ENCODE data around the gene PLEKHG4.
A peak's percentile ranks its signal among the peaks of the same experiment; 100 is the strongest.

The PLEKHG4 gene, protein sequence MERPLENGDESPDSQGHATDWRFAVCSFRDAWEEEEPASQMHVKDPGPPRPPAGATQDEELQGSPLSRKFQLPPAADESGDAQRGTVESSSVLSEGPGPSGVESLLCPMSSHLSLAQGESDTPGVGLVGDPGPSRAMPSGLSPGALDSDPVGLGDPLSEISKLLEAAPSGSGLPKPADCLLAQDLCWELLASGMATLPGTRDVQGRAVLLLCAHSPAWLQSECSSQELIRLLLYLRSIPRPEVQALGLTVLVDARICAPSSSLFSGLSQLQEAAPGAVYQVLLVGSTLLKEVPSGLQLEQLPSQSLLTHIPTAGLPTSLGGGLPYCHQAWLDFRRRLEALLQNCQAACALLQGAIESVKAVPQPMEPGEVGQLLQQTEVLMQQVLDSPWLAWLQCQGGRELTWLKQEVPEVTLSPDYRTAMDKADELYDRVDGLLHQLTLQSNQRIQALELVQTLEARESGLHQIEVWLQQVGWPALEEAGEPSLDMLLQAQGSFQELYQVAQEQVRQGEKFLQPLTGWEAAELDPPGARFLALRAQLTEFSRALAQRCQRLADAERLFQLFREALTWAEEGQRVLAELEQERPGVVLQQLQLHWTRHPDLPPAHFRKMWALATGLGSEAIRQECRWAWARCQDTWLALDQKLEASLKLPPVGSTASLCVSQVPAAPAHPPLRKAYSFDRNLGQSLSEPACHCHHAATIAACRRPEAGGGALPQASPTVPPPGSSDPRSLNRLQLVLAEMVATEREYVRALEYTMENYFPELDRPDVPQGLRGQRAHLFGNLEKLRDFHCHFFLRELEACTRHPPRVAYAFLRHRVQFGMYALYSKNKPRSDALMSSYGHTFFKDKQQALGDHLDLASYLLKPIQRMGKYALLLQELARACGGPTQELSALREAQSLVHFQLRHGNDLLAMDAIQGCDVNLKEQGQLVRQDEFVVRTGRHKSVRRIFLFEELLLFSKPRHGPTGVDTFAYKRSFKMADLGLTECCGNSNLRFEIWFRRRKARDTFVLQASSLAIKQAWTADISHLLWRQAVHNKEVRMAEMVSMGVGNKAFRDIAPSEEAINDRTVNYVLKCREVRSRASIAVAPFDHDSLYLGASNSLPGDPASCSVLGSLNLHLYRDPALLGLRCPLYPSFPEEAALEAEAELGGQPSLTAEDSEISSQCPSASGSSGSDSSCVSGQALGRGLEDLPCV

DNA sequence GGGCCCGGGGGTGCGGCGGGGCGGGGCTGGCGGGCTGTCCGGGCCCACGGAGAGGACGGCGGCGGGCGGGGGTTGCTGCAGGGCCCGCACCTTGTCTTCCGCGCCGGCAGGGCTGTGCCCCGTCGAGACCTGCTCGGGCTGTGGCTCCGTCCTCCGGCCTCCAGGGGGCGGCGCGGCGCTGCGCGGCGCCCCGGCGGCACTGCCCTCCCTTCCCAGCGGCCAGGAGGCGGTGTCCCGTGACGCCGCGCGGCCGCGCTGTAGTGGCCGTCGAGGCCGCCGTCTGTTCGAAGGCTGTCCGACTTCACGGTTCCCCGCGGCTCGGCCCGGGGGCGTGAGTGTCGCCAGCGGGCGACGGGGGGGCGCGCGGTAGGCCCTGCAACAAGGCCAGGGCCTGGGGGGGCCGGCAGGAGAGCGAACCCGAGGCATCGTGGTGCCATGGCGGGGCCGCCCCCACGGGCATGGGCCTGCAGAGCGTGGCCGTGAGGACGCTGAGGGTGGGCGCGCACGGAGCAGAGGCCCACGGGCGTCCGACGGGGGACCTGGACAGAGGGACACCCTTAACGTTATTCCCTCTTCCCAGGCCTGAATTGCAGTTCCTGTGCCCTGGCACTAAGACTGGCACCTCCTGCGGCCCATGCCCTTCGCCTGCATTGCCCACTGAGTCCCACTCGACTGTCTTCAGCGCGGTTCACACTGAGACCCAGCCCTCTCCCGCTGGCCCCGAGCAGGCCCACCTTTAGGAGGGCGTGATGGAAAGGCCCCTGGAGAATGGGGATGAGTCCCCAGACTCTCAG lies at the start of gene PLEKHG4:
PLEKHG4 (plus strand) TSS at position 237 of the 794 bp plus-strand sequence; CDS start at position 750, 513 bp downstream.
- no peak for TF ChIP-seq JUND (IDR thresholded peaks at IDR 0.05; ENCODE audit: low read depth)
- DNase-seq (ENCODE audit: low read depth in 1 of 2, low spot score in 1 of 2) = peak; percentile 88 to 89
- in situ Hi-C loops (cut with HindIII; ENCODE audit: low pct_unique_long_range_greater_than_20kb, low sequenced_read_pairs) = no loop called here

DNA sequence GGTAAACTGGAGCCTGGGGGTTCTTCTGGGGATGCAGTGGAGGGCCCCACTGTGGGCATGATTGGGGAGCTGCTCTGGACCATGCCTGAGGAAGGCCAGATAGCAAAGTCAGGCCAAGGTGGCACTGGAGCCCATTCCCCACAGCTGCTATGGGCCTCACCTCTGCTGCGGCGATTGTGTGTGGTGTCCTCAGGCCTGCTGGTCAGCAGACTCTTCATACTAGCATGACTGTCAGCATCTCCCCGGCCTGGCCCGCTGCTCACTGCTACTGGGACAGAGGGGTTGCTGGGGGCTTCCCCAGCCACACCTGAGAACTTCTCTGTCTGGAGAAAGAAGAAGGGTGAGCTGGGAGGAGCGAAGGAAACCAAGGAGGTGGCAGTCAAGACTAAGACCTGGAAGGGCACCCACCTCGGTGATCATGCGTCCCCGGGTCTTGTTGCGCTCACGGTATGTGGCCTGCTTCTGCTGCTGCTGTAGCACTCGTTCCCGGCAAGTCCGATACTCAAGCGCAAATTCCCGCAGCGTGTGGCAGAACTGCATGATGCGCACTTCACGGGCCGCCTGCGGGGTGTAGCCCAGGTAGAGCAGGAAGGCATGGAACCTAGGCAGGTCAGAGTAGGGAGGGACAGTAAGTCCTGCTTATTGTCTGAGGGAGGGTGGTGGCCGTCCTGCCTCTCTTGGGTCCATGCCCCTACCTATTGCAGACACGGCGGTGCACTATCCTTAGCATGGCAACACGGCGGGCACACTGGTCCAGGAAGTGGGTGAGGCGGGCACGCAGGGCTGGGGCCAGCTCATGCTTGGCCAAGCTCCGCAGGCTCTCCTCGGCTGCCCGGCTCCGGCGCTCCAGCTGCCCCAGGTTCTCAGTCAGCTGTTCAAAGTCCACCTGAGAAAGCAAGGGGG lies 49.2 kb upstream of the PLEKHG4 start:
- TF ChIP-seq JUND (IDR thresholded peaks at IDR 0.05; ENCODE audit: low read depth) = no peak
- in situ Hi-C loops (cut with HindIII; ENCODE audit: low pct_unique_long_range_greater_than_20kb, low sequenced_read_pairs) = no loop called here
- DNase-seq (ENCODE audit: low read depth in 1 of 2, low spot score in 1 of 2) = no peak

DNA sequence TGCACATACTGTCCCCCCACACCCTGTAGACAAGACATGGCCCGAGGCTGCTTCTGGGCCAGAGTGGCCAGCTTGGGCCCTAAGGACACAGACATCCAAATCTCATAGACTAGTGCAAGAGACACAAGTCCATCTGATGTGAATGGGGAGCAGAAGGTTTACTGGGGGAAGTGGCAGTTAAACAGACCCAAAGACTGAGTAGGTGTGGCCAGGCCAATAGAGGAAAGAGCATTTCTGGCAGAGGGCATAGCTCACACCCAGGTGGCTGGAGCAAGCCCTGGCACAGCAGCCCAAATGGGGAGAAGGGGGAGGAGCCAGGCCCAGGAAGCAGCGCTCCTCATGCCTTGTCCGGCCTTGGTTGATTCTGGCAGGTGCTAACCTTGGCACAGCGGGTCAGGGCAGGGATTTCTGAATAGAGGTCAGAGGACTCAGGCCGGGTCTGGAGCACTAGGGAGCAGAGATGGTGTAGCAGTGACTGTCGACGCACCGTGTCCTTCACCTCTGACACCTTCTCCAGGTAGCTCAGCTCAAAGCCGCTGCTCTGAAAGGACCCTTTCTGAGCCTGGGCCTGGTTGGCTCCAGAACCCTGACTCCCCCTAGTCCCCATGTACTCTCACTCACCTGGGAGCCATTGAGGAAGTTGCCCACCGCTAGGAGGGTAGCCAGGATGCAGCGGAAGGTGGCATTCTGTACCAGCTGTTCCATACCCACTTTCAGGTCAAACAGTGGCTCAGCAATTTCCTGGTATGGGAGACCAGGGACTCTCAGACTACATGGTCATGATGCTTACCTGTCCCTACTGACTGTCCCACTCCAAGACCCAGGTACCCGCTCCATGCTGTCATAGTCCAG lies 48.3 kb upstream of the PLEKHG4 start:
- no peak for DNase-seq (ENCODE audit: low read depth in 1 of 2, low spot score in 1 of 2)
- in situ Hi-C loops (cut with HindIII; ENCODE audit: low pct_unique_long_range_greater_than_20kb, low sequenced_read_pairs) = no loop called here
- TF ChIP-seq JUND (IDR thresholded peaks at IDR 0.05; ENCODE audit: low read depth) = no peak

DNA sequence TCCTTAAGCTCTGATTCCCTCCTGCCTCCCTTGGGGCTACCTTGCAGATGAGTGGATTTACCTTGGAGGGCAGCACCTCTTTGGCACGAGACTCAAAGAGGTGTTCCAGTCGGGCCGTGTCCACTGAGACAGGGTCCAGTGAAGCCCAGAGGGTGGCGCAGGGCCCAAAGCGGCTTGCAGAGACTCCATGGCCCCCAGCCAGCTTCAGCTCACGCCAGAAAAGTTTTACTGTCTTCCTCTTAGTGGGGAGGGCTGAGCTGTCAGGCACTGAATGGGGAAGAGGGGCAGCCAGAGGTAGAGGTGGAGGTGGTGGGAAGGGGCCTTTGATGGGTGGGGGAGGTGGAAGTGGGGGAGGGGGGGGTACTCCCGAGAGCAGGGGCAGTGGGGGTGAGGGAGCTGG lies 45.7 kb upstream of the PLEKHG4 start:
- DNase-seq (ENCODE audit: low read depth in 1 of 2, low spot score in 1 of 2) = no peak
- no peak for TF ChIP-seq JUND (IDR thresholded peaks at IDR 0.05; ENCODE audit: low read depth)
- in situ Hi-C loops (cut with HindIII; ENCODE audit: low pct_unique_long_range_greater_than_20kb, low sequenced_read_pairs) = no loop called here

DNA sequence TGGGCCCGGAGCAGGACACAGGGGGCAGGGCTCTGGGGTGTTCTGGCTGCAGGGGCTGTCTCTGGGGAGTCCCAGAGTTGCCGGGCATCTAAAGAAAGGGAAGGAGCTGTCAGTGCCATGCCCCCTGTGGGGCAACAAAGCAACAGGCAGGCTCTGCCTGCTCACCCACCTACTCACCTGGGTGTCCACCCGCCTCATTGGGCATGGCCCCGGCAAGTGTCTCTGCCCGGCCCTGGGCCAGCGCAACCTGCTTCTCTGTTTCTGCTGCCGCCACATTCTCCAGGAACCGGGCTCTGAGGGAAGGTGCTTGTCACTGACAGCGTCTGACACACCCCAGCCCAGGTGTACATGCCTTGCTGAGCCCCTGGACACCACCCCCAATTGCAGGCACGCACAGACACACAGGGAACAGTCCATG lies 45.1 kb upstream of the PLEKHG4 start:
- no peak for DNase-seq (ENCODE audit: low read depth in 1 of 2, low spot score in 1 of 2)
- in situ Hi-C loops (cut with HindIII; ENCODE audit: low pct_unique_long_range_greater_than_20kb, low sequenced_read_pairs) = no loop called here
- TF ChIP-seq JUND (IDR thresholded peaks at IDR 0.05; ENCODE audit: low read depth) = no peak

DNA sequence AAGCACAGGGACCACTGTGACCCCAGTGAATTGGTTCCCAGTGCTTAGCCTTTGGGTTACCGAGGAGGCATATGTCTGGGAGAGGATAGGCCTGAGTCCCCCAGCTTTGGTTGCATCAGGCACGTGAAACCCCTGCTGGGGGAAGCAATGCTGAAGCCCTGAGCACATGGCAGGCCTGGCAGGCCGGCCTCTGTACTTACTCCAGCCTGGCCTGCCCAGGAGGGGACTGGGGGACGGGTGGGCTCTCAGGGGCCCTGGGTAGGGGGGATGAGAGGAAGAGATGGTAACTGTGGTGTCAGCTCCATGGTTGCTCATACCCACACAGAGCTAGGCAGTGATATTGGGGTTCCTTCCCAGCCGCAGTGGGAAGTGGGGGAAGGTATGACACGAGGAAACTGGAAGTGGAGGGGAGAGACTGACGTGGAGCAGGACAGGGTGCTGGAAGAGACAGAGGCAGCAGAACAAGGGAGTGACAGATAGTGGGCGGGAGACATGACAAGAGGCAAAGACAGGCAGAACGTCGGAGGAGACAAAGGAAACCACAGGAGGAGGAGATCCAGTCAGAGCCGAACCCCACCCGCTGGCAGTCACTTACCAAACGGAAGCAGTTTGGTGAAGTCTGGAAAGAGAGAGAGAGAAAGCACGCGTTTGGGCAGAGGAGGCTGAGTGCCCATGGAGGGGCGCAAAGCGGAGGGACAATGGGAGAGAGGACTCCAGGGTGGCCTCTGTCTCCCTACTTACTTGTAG lies 43.3 kb upstream of the PLEKHG4 start:
- DNase-seq (ENCODE audit: low read depth in 1 of 2, low spot score in 1 of 2) = no peak
- in situ Hi-C loops (cut with HindIII; ENCODE audit: low pct_unique_long_range_greater_than_20kb, low sequenced_read_pairs) = no loop called here
- no peak for TF ChIP-seq JUND (IDR thresholded peaks at IDR 0.05; ENCODE audit: low read depth)

DNA sequence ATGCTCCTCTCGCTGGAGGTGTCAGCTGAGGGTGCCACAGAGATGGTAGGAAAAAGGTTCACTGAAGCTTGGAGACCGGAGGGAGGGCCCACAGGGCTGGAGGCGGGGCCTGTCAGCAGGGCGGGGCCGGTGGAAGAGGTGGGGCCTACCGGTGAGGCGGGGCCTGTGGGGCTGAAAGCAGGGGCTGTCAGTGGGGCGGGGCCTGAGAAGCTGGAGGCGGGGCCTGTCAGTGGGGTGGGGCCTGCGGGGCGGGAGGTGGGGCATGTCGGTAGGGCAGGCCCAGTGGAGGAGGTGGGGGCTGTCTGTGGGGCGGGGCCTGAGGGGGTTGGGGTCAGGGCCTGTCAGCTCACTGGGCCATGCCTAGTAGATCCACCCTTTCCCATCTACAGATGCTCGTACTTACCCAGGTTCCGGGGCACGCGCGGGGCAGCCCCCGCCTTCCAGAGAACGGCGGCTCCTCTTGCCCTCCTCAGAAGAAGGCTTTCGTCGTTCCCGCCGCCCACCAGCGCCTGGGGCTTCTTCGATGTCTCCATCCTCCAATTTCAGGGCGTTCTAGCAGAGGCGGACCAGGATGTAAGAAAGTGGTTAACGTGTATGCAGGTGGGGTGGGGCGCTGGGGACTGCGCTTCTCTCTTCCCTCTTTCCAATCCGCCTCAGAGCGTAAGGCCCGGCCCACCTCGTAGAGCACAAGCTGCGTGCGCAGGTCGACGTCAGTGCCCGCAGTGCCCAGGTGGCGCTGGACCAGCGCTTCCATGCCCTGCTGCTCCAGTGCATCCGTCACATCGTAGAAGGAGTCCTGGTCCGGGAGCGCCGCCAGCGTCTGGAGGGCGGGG lies 42.6 kb upstream of the PLEKHG4 start:
- no peak for TF ChIP-seq JUND (IDR thresholded peaks at IDR 0.05; ENCODE audit: low read depth)
- in situ Hi-C loops (cut with HindIII; ENCODE audit: low pct_unique_long_range_greater_than_20kb, low sequenced_read_pairs) = no loop called here
- peak; percentile 72 to 92 for DNase-seq (ENCODE audit: low read depth in 1 of 2, low spot score in 1 of 2)

DNA sequence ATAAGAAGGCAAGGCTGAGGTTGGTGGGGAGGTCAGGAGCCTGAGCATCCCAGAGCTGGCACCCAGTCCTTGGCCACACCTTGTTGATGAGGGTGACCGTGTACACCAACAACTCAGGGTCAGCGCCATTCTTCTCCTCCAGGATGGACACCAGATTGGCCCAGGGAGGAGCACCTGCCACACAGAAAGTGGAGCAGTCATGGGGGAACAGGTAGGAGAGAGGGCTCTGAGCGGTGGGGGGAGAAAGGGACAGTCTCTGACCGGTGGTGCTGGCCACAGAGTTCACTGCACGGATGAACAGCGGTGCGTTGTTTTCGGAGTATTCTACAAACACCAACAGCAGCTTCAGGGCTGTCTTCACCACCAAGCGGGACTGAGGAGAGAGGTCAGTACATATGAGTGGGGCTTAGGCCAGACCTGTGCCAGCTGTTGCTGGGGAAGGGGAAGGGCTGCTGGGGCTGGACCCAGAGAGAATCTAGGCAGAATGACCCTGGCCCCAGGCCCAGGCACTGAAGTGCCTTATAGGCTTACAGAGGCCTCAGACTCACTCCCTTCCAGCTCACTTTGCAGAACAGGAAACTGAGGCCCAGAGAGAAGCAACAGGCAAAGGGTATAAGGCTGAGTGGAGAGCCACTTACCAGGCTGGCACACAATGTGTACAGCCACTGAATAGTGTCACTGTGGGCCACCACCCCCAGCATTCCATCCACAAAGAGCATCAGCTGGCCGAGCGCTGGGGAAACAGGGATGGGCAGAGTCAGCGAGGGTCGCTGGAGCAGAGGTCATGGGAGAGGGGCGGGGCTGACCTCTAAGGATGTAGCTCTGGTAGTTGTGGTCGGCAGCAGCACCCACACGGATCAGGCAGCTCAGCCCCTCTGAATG lies 41.7 kb upstream of the PLEKHG4 start:
- in situ Hi-C loops (cut with HindIII; ENCODE audit: low pct_unique_long_range_greater_than_20kb, low sequenced_read_pairs) = no loop called here
- DNase-seq (ENCODE audit: low read depth in 1 of 2, low spot score in 1 of 2) = no peak
- TF ChIP-seq JUND (IDR thresholded peaks at IDR 0.05; ENCODE audit: low read depth) = no peak

Data from T47D (cell line).